Keratinocyte (primary cell): ENCODE data around the gene NVL. TPM values are rescaled to one million over a fixed set of nuclear protein-coding genes. Genes with fewer than 3 reads are reported as not detected.

Experiments used
- DNase-seq: peaks from one replicate; pipeline ENCODE4 v3.0.0-alpha.2; 2011; ENCODE audit warnings: low read depth, missing footprints, low spot score
- FAIRE-seq: peaks from 2 replicates; lab custom pipeline; 2011; peaks lifted over from hg19 to GRCh38; lab: Jason Lieb, UNC
- H2AFZ ChIP-seq: 2 replicates; pipeline ENCODE4 v1.6.0; 2012; ENCODE audit warnings: low read length, control low read depth, inconsistent platforms; ENCODE audit not compliant: control insufficient read depth
- H3K27ac ChIP-seq: 2 replicates; pipeline ENCODE4 v1.5.1; 2011; ENCODE audit warnings: low read length; ENCODE audit not compliant: control insufficient read depth, insufficient read depth
- H3K27me3 ChIP-seq: 3 replicates; pipeline ENCODE4 v1.6.0; 2011; ENCODE audit warnings: low read length; ENCODE audit not compliant: control insufficient read depth, insufficient read depth; ENCODE audit errors: extremely low read depth
- H3K36me3 ChIP-seq, 2 experiments: 2 replicates in 1 of 2; 3 replicates in 1 of 2; pipeline ENCODE4 v1.5.1; 2011; ENCODE audit warnings: low read length in 2 of 2, mild to moderate bottlenecking in 1 of 2; ENCODE audit not compliant: control insufficient read depth in 2 of 2, insufficient read depth in 2 of 2; ENCODE audit errors: extremely low read depth in 1 of 2
- H3K4me1 ChIP-seq: 3 replicates; pipeline ENCODE4 v1.5.1; 2011; ENCODE audit warnings: low read length; ENCODE audit not compliant: control insufficient read depth, insufficient read depth; ENCODE audit errors: extremely low read depth
- H3K4me2 ChIP-seq: 3 replicates; pipeline ENCODE4 v1.6.0; 2011; ENCODE audit warnings: low read depth, low read length; ENCODE audit not compliant: control insufficient read depth, insufficient read depth; ENCODE audit errors: extremely low read depth
- H3K4me3 ChIP-seq, 3 experiments: fragments of 200-600 bp in 1 of 3; sonication (generic) in 1 of 3; 2 replicates in 2 of 3; 3 replicates in 1 of 3; pipeline ENCODE4 v1.5.1; 2011 to 2016; ENCODE audit warnings: low read length in 3 of 3, mild to moderate bottlenecking in 3 of 3, control low read depth in 2 of 3, inconsistent platforms in 1 of 3, low read depth in 1 of 3, mixed read lengths in 1 of 3, mixed run types in 1 of 3, moderate library complexity in 1 of 3; ENCODE audit not compliant: control insufficient read depth in 2 of 3, insufficient read depth in 2 of 3; ENCODE audit errors: extremely low read depth in 1 of 3
- H3K79me2 ChIP-seq: 2 replicates; pipeline ENCODE4 v1.6.0; 2012; ENCODE audit warnings: low read length; ENCODE audit not compliant: control insufficient read depth, insufficient read depth
- H3K9ac ChIP-seq: 3 replicates; pipeline ENCODE4 v1.6.0; 2011; ENCODE audit warnings: low read length; ENCODE audit not compliant: control insufficient read depth, insufficient read depth; ENCODE audit errors: extremely low read depth
- H3K9me1 ChIP-seq: 3 replicates; pipeline ENCODE4 v1.6.0; 2011; ENCODE audit warnings: low read length; ENCODE audit not compliant: control insufficient read depth, insufficient read depth; ENCODE audit errors: extremely low read depth
- H3K9me3 ChIP-seq: 2 replicates; pipeline ENCODE4 v1.5.1; 2012; ENCODE audit warnings: low read depth, low read length; ENCODE audit not compliant: control insufficient read depth
- H4K20me1 ChIP-seq: 3 replicates; pipeline ENCODE4 v1.6.0; 2011; ENCODE audit warnings: low read length; ENCODE audit not compliant: control insufficient read depth, insufficient read depth; ENCODE audit errors: extremely low read depth
- CTCF ChIP-seq, 3 experiments: IDR thresholded peaks in 1 of 3; conservative IDR thresholded peaks in 1 of 3; optimal IDR thresholded peaks in 1 of 3; 2 replicates in 2 of 3; 3 replicates in 1 of 3; pipeline versions ENCODE3 to v1.5.1; 2011; ENCODE audit warnings: low read length in 3 of 3, mild to moderate bottlenecking in 3 of 3, moderate library complexity in 2 of 3, control low read depth in 1 of 3, inconsistent platforms in 1 of 3; ENCODE audit not compliant: insufficient read depth in 2 of 3; ENCODE audit errors: extremely low read depth in 1 of 3
- EZH2 ChIP-seq: IDR thresholded peaks from one replicate; pipeline ENCODE4 v1.6.1; 2012; ENCODE audit warnings: inconsistent platforms, mild to moderate bottlenecking, low read length, moderate library complexity
- dilution Hi-C: fragments of 300-500 bp; cut with MboI; formaldehyde crosslinking; loops from one replicate; pipeline ENCODE4 v1.7.0; 2020; ENCODE audit warnings: low sequenced_read_pairs; ENCODE audit not compliant: extremely low pct_ligation_motif_present
- polyA plus RNA-seq, 5 experiments: library from polyadenylated mRNA; depleted of rRNA in 3 of 5; stranded (reverse) in 3 of 5; stranded (forward) in 1 of 5; unstranded in 1 of 5; fragments of >200 nt; gene quantifications; 1 replicate in 1 of 5; 2 replicates in 3 of 5; 3 replicates in 1 of 5; pipeline versions ENCODE4 v1.2.1 to v1.2.3, GENCODE V29; 2011 to 2012; ENCODE audit warnings: missing spikeins in 2 of 5, low read depth in 1 of 5, low replicate concordance in 1 of 5

NVL gene
- polyA plus RNA-seq, 1 donor (not counting 4 experiments of a cell fraction or from before 2014, with no cell fraction given) = 24.9 TPM

- H3K36me3 ChIP-seq = peaks cover 5 to 7% of the 10 kb centered on the region in 2 experiments
- DNase-seq = no peak
- peaks cover 2% of the 10 kb centered on the region for H3K79me2 ChIP-seq
- FAIRE-seq = peak; percentile 49
- H4K20me1 ChIP-seq = no peaks in the 10 kb centered on the region
- dilution Hi-C loops = no loop called here
- no peak overlapping the region for H3K4me3 ChIP-seq
- peak overlapping the region; percentile 63 for H2AFZ ChIP-seq
- peak overlapping the region; percentile 51 for H3K27ac ChIP-seq
- no peaks in the 10 kb centered on the region for H3K9me1 ChIP-seq
- no peak overlapping the region for H3K9ac ChIP-seq
- no peak for TF ChIP-seq EZH2
- TF ChIP-seq CTCF (optimal IDR thresholded peaks at IDR 0.05 in 1 of 3, IDR thresholded peaks at IDR 0.05 in 1 of 3, conservative IDR thresholded peaks at IDR 0.05 in 1 of 3; ENCODE audit: extremely low read depth in 1 of 3, insufficient read depth in 2 of 3, low read length in 3 of 3) = no peak
- no peaks in the 10 kb centered on the region for H3K27me3 ChIP-seq
- H3K4me2 ChIP-seq = peak overlapping the region; percentile 25
- peaks cover 26% of the 10 kb centered on the region for H3K4me1 ChIP-seq
- H3K9me3 ChIP-seq = no peaks in the 10 kb centered on the region
Observed at GRCh38 chr1:224196813-224197600, 133.0 kb downstream of the NVL start.

- Histone ChIP-seq H3K27ac (no peak overlapping the region), H3K4me1 (peaks cover 14% of the 10 kb centered on the region), H3K9me1 (no peaks in the 10 kb centered on the region), H3K9ac (no peak overlapping the region), H2AFZ (no peak overlapping the region), H4K20me1 (no peaks in the 10 kb centered on the region), H3K4me2 (no peak overlapping the region), H3K79me2 (peaks cover 25% of the 10 kb centered on the region), H3K27me3 (no peaks in the 10 kb centered on the region), H3K4me3 (no peak overlapping the region), H3K9me3 (no peaks in the 10 kb centered on the region), H3K36me3 (peaks cover 9 to 11% of the 10 kb centered on the region in 2 experiments)
- DNase-seq (no peak), FAIRE-seq (no peak)
- dilution Hi-C loops = no loop called here
- TF ChIP-seq EZH2 = no peak
- TF ChIP-seq CTCF (optimal IDR thresholded peaks at IDR 0.05 in 1 of 3, IDR thresholded peaks at IDR 0.05 in 1 of 3, conservative IDR thresholded peaks at IDR 0.05 in 1 of 3; ENCODE audit: extremely low read depth in 1 of 3, insufficient read depth in 2 of 3, low read length in 3 of 3) = no peak
Observed at GRCh38 chr1:224193319-224193966, 136.5 kb downstream of the NVL start.
